AG04450 (cell line): ENCODE results near the gene GNG13. TPM values are rescaled to one million over a fixed set of nuclear protein-coding genes. Genes with fewer than 3 reads are reported as not detected.

ENCODE experiments used
- CTCF ChIA-PET: fragments of 300-600, 350-600 bp; formaldehyde crosslinking; extraction: SDS; loops from one replicate; lab custom pipeline; 2022; ENCODE audit warnings: antibody characterized with exemption, inconsistent platforms; lab: Charles Lee
- POLR2A ChIA-PET: fragments of 350-600 bp; formaldehyde crosslinking; extraction: SDS; loops from one replicate; lab custom pipeline; 2021; ENCODE audit warnings: antibody characterized with exemption, inconsistent platforms; lab: Yijun Ruan, JAX
- DNase-seq: peaks from one replicate; pipeline ENCODE4 v3.0.0-alpha.2; 2011; ENCODE audit warnings: low read depth, low spot score
- H3K27ac ChIP-seq: one replicate; pipeline ENCODE4 v1.5.1; 2012; ENCODE audit warnings: low read depth, low read length, control low read depth
- H3K27me3 ChIP-seq: one replicate; pipeline ENCODE4 v1.6.0; 2012; ENCODE audit warnings: low read length; ENCODE audit not compliant: control insufficient read depth, insufficient read depth
- H3K4me3 ChIP-seq: 2 replicates; pipeline ENCODE4 v1.5.1; 2011; ENCODE audit warnings: mild to moderate bottlenecking, low read depth, low read length, control low read depth
- H3K9me3 ChIP-seq: 2 replicates; pipeline ENCODE4 v1.5.1; 2012; ENCODE audit warnings: low read length; ENCODE audit not compliant: control insufficient read depth, insufficient read depth
- CTCF ChIP-seq: IDR thresholded peaks from 2 replicates; pipeline ENCODE4 v1.5.1; 2011; ENCODE audit warnings: low read depth, low read length, control low read depth, inconsistent platforms
- polyA plus RNA-seq: library from polyadenylated mRNA; depleted of rRNA; stranded (reverse); fragments of >200 nt; gene quantifications from 2 replicates; pipeline ENCODE4 v1.2.3, GENCODE V29; 2011

Gene GNG13
- polyA plus RNA-seq, 1 experiment = not detected

GRCh38 chr16:804193-805048 lies 3.9 kb upstream of the GNG13 start:
- TF ChIP-seq CTCF = no peak
- CTCF ChIA-PET = no interaction called here
- POLR2A ChIA-PET = no interaction called here
- peaks cover 23% of the 10 kb centered on the region for H3K27me3 ChIP-seq
- H3K4me3 ChIP-seq = no peak overlapping the region
- H3K27ac ChIP-seq = no peak overlapping the region
- peaks cover 10% of the 10 kb centered on the region for H3K9me3 ChIP-seq
- no peak for DNase-seq

- ChIA-PET CTCF (no interaction called here), POLR2A (no interaction called here)
- Histone ChIP-seq H3K27me3 (peaks cover 23% of the 10 kb centered on the region), H3K9me3 (peaks cover 3% of the 10 kb centered on the region), H3K4me3 (no peak overlapping the region), H3K27ac (no peak overlapping the region)
- no peak for DNase-seq
- no peak for TF ChIP-seq CTCF
Measured at GRCh38 chr16:803754-804080, 3.2 kb upstream of the GNG13 start.

GRCh38 chr16:802914-803753 lies 2.6 kb upstream of the GNG13 start:
- no peak overlapping the region for H3K27ac ChIP-seq
- peaks cover 6% of the 10 kb centered on the region; the same call in 1 of the 2 replicates for H3K9me3 ChIP-seq
- no peak for DNase-seq
- no peak overlapping the region for H3K4me3 ChIP-seq
- CTCF ChIA-PET = no interaction called here
- TF ChIP-seq CTCF = no peak
- POLR2A ChIA-PET = no interaction called here
- H3K27me3 ChIP-seq = peaks cover 23% of the 10 kb centered on the region

- POLR2A ChIA-PET = interaction anchor here (0.5 kb wide), 1 partner anchor 75 kb away, joined by 3 read pairs; no protein-coding TSS in a partner anchor
- DNase-seq = no peak
- H3K4me3 ChIP-seq = no peak overlapping the region
- no peak for TF ChIP-seq CTCF
- peaks cover 10% of the 10 kb centered on the region; the same call in 1 of the 2 replicates for H3K9me3 ChIP-seq
- no peak overlapping the region for H3K27ac ChIP-seq
- CTCF ChIA-PET = no interaction called here
- H3K27me3 ChIP-seq = peaks cover 23% of the 10 kb centered on the region
Measured at GRCh38 chr16:802461-802860, 1.9 kb upstream of the GNG13 start.
